ENCODE data around the gene B4GAT1.

DNA sequence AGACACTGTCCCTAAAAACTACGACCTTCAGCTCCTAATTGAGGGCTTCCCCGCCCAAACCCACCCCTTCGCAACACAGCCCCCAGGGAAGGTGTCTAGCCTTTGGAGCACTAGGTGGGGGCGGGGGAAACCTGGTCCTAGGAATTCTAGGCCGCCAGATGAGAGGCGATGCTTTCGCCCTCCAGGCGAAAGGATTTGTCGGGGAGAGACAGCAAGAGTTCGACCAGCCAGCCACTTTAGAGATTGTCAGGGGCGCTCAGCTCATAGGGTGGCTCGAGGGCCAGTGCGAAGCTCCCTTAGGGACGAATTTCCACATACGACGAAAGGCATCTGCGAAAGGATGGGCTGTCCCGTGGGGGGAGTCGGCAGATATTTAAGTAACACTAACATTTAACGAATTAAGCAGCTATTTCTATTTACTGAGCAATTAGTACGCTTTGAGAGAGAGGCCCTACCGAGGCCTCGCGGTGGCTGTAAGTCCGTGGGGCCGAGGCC is 35.9 kb downstream of the B4GAT1 start:
- TF ChIP-seq POLR2A (IDR thresholded peaks at IDR 0.05; ENCODE audit: low read depth, low read length) (no peak), POU2F2 (IDR thresholded peaks at IDR 0.05; ENCODE audit: low read depth, low read length) (no peak), TAF1 (IDR thresholded peaks at IDR 0.05; ENCODE audit: low read depth, low read length) (no peak)
